Measurements from ENCODE around the gene PAQR6.

Gene PAQR6

GRCh38 chr1:156247460-156248322, at the start of gene PAQR6:
Gene PAQR6, minus strand, starts transcription at chr1:156248056. Its CDS starts 1,325 bp downstream, at chr1:156246731.
- DNase-seq, result no peak

- peak; percentile 16 to 30 for DNase-seq
Measured at GRCh38 chr1:156295391-156295947, 47.6 kb upstream of the PAQR6 start, which contains the start of gene GLMP. Gene GLMP, minus strand, starts transcription at chr1:156295679. Its CDS starts 34 bp downstream, at chr1:156295645.

GRCh38 chr1:156293895-156294294, 46.0 kb upstream of the PAQR6 start:
- DNase-seq, result no peak

- DNase-seq, result no peak
Measured at GRCh38 chr1:156293098-156293434, 45.2 kb upstream of the PAQR6 start.

GRCh38 chr1:156291226-156292061, 43.6 kb upstream of the PAQR6 start:
- DNase-seq, result no peak

- DNase-seq, result no peak
Measured at GRCh38 chr1:156289857-156290256, 42.0 kb upstream of the PAQR6 start.

GRCh38 chr1:156286061-156286460, 38.2 kb upstream of the PAQR6 start:
- no peak for DNase-seq

GRCh38 chr1:156285437-156285836, 37.6 kb upstream of the PAQR6 start:
- no peak for DNase-seq

- DNase-seq, result no peak
Measured at GRCh38 chr1:156284757-156285156, 36.9 kb upstream of the PAQR6 start.

- DNase-seq, result no peak
Measured at GRCh38 chr1:156284112-156284511, 36.3 kb upstream of the PAQR6 start, which contains the start of gene TMEM79. Gene TMEM79, plus strand, starts transcription at chr1:156284325. Its CDS starts 902 bp downstream, at chr1:156285227.

GRCh38 chr1:156283521-156283920, 35.7 kb upstream of the PAQR6 start:
- no peak for DNase-seq

GRCh38 chr1:156282479-156283222, 34.8 kb upstream of the PAQR6 start, which contains the start of gene SMG5:
Gene SMG5, minus strand, starts transcription at chr1:156282825. Its CDS starts 145 bp downstream, at chr1:156282680.
- DNase-seq, result peak; percentile 95 to 97

GRCh38 chr1:156281693-156282478, 34.0 kb upstream of the PAQR6 start:
- DNase-seq, result peak in 1 of 2 experiments; percentile 8

GRCh38 chr1:156281281-156281680, 33.4 kb upstream of the PAQR6 start:
- no peak for DNase-seq

- DNase-seq, result no peak
Measured at GRCh38 chr1:156279837-156280236, 32.0 kb upstream of the PAQR6 start.

- DNase-seq, result no peak
Measured at GRCh38 chr1:156276966-156277381, 29.1 kb upstream of the PAQR6 start.

GRCh38 chr1:156276532-156276931, 28.7 kb upstream of the PAQR6 start:
- no peak for DNase-seq

GRCh38 chr1:156270314-156270713, 22.5 kb upstream of the PAQR6 start:
- no peak for DNase-seq

- DNase-seq, result no peak
Measured at GRCh38 chr1:156268336-156268735, 20.5 kb upstream of the PAQR6 start.

- DNase-seq, result no peak
Measured at GRCh38 chr1:156266051-156266450, 18.2 kb upstream of the PAQR6 start.

- DNase-seq, result no peak
Measured at GRCh38 chr1:156263288-156263655, 15.4 kb upstream of the PAQR6 start.
